HepG2 (cell line): ENCODE measurements around the gene MAP1LC3A. TPM values are rescaled to one million over a fixed set of nuclear protein-coding genes. Genes with fewer than 3 reads are reported as not detected.

Experiments used
- CAMTA2 ChIP-seq: sonication (generic); formaldehyde crosslinking; IDR thresholded peaks from 2 replicates; pipeline ENCODE4 v1.4.0; 2020; ENCODE audit warnings: mild to moderate bottlenecking, missing genetic modification reagents, borderline replicate concordance
- CTCF ChIP-seq: sonication (generic); formaldehyde crosslinking; IDR thresholded peaks from 2 replicates; pipeline ENCODE4 v1.5.0; 2020; ENCODE audit warnings: mild to moderate bottlenecking, missing genetic modification reagents, moderate library complexity
- ELF1 ChIP-seq: sonication (generic); formaldehyde crosslinking; IDR thresholded peaks from 2 replicates; pipeline ENCODE4 v1.4.0; 2020; ENCODE audit warnings: missing genetic modification reagents
- ELF3 ChIP-seq: IDR thresholded peaks from 2 replicates; pipeline ENCODE4 v1.6.1; 2016; ENCODE audit warnings: missing genetic modification reagents, missing compliant biosample characterization
- NFRKB ChIP-seq: fragments of 450-650 bp; IDR thresholded peaks from 2 replicates; pipeline ENCODE4 v1.6.1; 2017
- RELA ChIP-seq: sonication (generic); formaldehyde crosslinking; IDR thresholded peaks from 2 replicates; pipeline ENCODE4 v1.4.0; 2020; ENCODE audit warnings: missing genetic modification reagents
- REPIN1 ChIP-seq: sonication (generic); formaldehyde crosslinking; IDR thresholded peaks from 2 replicates; pipeline ENCODE4 v1.8.0; 2022; ENCODE audit warnings: missing genetic modification reagents, low read depth, mild to moderate bottlenecking, borderline replicate concordance
- YEATS4 ChIP-seq: sonication (generic); formaldehyde crosslinking; IDR thresholded peaks from 2 replicates; pipeline ENCODE4 v1.4.0; 2020; ENCODE audit warnings: missing genetic modification reagents, borderline replicate concordance
- ZBTB37 ChIP-seq: sonication (generic); formaldehyde crosslinking; IDR thresholded peaks from 2 replicates; pipeline ENCODE4 v1.4.0; 2020; ENCODE audit warnings: mild to moderate bottlenecking, missing genetic modification reagents
- ZBTB7B ChIP-seq: sonication (generic); formaldehyde crosslinking; IDR thresholded peaks from 2 replicates; pipeline ENCODE4 v1.4.0; 2020; ENCODE audit warnings: missing genetic modification reagents
- ZBTB8A ChIP-seq: sonication (generic); formaldehyde crosslinking; IDR thresholded peaks from 2 replicates; pipeline ENCODE4 v1.4.0; 2020; ENCODE audit warnings: mild to moderate bottlenecking, low read depth, missing genetic modification reagents, borderline replicate concordance
- ZNF138 ChIP-seq: sonication (generic); formaldehyde crosslinking; IDR thresholded peaks from 2 replicates; pipeline ENCODE4 v1.5.0; 2020; ENCODE audit warnings: mild to moderate bottlenecking, low read depth, missing genetic modification reagents
- ZNF274 ChIP-seq: sonication (generic); formaldehyde crosslinking; IDR thresholded peaks from 2 replicates; pipeline ENCODE4 v1.5.1; 2020; ENCODE audit warnings: mild to moderate bottlenecking, missing genetic modification reagents
- ZNF280D ChIP-seq: sonication (generic); formaldehyde crosslinking; IDR thresholded peaks from 2 replicates; pipeline ENCODE4 v1.5.1; 2020; ENCODE audit warnings: mild to moderate bottlenecking, missing genetic modification reagents
- ZNF354B ChIP-seq: sonication (generic); formaldehyde crosslinking; IDR thresholded peaks from 2 replicates; pipeline ENCODE4 v1.8.0; 2022; ENCODE audit warnings: mild to moderate bottlenecking, missing genetic modification reagents
- ZNF362 ChIP-seq: sonication (generic); formaldehyde crosslinking; IDR thresholded peaks from 2 replicates; pipeline ENCODE4 v1.4.0; 2020; ENCODE audit warnings: missing genetic modification reagents, mild to moderate bottlenecking, borderline replicate concordance
- ZNF530 ChIP-seq: sonication (generic); formaldehyde crosslinking; IDR thresholded peaks from 2 replicates; pipeline ENCODE4 v1.5.0; 2020; ENCODE audit warnings: low read depth, mild to moderate bottlenecking, missing genetic modification reagents
- ZNF720 ChIP-seq: sonication (generic); formaldehyde crosslinking; IDR thresholded peaks from 2 replicates; pipeline ENCODE4 v1.4.0; 2020; ENCODE audit warnings: missing genetic modification reagents
- ZNF800 ChIP-seq: sonication (generic); formaldehyde crosslinking; IDR thresholded peaks from 2 replicates; pipeline ENCODE4 v1.4.0; 2020; ENCODE audit warnings: missing genetic modification reagents
- polyA plus RNA-seq, 8 experiments: library from polyadenylated mRNA; depleted of rRNA in 3 of 8; stranded (reverse) in 7 of 8; unstranded in 1 of 8; fragments of >200 nt; fragmentation: Illumina TruSeq in 4 of 8; extraction: Trizol in 4 of 8; gene quantifications; 2 replicates each; pipeline versions ENCODE4 v1.2.1 to v1.2.3, GENCODE V29; 2011 to 2016; ENCODE audit warnings: low read depth in 4 of 8, missing spikeins in 1 of 8, mixed read lengths in 1 of 8; ENCODE audit not compliant: insufficient read depth in 1 of 8
- total RNA-seq, 5 experiments: library from RNA; depleted of rRNA; stranded (reverse); fragments of >200 nt; fragmentation: Illumina TruSeq; extraction: Trizol; gene quantifications; 2 replicates each; pipeline ENCODE4 v1.2.3, GENCODE V29; 2016; ENCODE audit warnings: low read depth in 1 of 5

The MAP1LC3A gene
- total and polyA plus RNA-seq, 2 of the 13 experiments (the other 11 are each of a cell fraction or from before 2014, with no cell fraction given), result not detected

GRCh38 chr20:34522969-34523871 lies 35.3 kb upstream of the MAP1LC3A start (continued):
- TF ChIP-seq ZNF800 (CRISPR knock-in tag) (no peak), CTCF (peak; percentile 99), ELF1 (CRISPR knock-in tag) (peak; percentile 16; the same call in 1 of the 2 replicates), RELA (CRISPR knock-in tag) (no peak; the same call in 1 of the 2 replicates), ZNF274 (CRISPR knock-in tag) (peak; percentile 34; the same call in 1 of the 2 replicates), ZNF362 (no peak), ZNF138 (CRISPR knock-in tag) (no peak), ZNF354B (no peak), ELF3 (CRISPR knock-in tag) (peak; percentile 56; the same call in 1 of the 2 replicates), ZBTB37 (CRISPR knock-in tag) (0 out of 2 replicates have a peak, but pooled peaks have one; percentile 25), ZNF280D (peak; percentile 80; the same call in 1 of the 2 replicates), ZBTB7B (CRISPR knock-in tag) (peak; percentile 47; the same call in 1 of the 2 replicates), ZNF530 (CRISPR knock-in tag) (no peak), ZBTB8A (no peak), YEATS4 (CRISPR knock-in tag) (no peak), NFRKB (no peak), REPIN1 (peak; percentile 67), ZNF720 (no peak), CAMTA2 (CRISPR knock-in tag) (0 out of 2 replicates have a peak, but pooled peaks have one; percentile 28)
